Measurements from ENCODE around the gene ITGB1BP1. TPM values are rescaled to one million over a fixed set of nuclear protein-coding genes. Genes with fewer than 3 reads are reported as not detected.

The ITGB1BP1 gene
- polyA plus RNA-seq, 1 donor: 49.6 TPM

DNA sequence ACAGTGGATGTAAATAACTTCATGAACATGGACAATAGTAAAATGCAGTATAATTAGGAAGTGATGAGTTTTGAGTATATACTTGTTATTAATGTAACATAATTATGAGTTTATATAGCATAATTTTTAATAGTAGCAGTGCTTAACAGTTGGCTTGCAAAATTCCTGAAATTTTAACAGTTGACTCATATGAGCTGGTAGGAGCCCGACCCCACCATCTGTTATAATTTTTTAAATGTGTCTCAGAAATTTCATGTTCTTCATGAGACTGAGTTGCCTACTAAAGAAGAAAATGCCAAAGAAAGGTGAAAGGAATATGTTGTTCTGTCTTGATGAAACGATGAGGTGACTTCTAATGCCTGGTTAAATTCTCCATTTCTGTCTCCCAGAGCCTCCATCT lies 62.6 kb downstream of the ITGB1BP1 start:
- H3K4me1 ChIP-seq (ENCODE audit: control insufficient read depth, insufficient read depth, low read length): peaks cover 2% of the 10 kb centered on the region
- WGBS (ENCODE audit: insufficient coverage, low lambda C conversion rate): no CpG with 5 or more reads among the region's 2 CpGs
- peaks cover 32% of the 10 kb centered on the region for H3K36me3 ChIP-seq (ENCODE audit: control insufficient read depth, insufficient read depth, low read length)
- DNase-seq: no peak
- H3K4me3 ChIP-seq (ENCODE audit: low read length): no peak overlapping the region
- no peaks in the 10 kb centered on the region for H3K9me3 ChIP-seq (ENCODE audit: control insufficient read depth, low read depth, low read length)
- H3K27me3 ChIP-seq (ENCODE audit: control insufficient read depth, insufficient read depth, low read length): no peaks in the 10 kb centered on the region
- H3K27ac ChIP-seq (ENCODE audit: low read length): no peak overlapping the region

DNA sequence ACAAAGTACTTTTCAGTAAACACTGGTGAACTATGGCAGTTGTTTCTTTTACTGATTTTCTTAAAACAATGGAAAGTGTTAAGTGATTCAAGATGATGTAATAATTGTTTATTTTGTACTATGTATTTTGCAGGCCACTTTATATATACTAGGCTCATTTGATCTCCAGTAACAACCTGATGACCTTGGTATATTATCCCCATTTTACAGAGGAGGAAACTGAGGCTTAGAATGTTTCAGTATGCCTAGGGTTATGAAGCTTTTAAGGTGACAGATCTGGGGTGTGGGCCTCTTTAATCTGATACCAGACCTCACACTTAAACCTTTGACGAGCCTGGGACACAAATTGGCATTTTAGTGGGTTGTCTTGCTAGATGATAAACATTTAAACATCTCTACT lies 63.2 kb downstream of the ITGB1BP1 start:
- Histone ChIP-seq H3K9me3 (ENCODE audit: control insufficient read depth, low read depth, low read length) (no peaks in the 10 kb centered on the region), H3K27ac (ENCODE audit: low read length) (no peak overlapping the region), H3K4me3 (ENCODE audit: low read length) (no peak overlapping the region), H3K4me1 (ENCODE audit: control insufficient read depth, insufficient read depth, low read length) (peaks cover 2% of the 10 kb centered on the region), H3K36me3 (ENCODE audit: control insufficient read depth, insufficient read depth, low read length) (peaks cover 30% of the 10 kb centered on the region), H3K27me3 (ENCODE audit: control insufficient read depth, insufficient read depth, low read length) (no peaks in the 10 kb centered on the region)
- no CpG with 5 or more reads among the region's 1 CpG for WGBS (ENCODE audit: insufficient coverage, low lambda C conversion rate)
- no peak for DNase-seq

GRCh38 chr2:9359463-9359862 lies 63.9 kb downstream of the ITGB1BP1 start:
- Histone ChIP-seq H3K27me3 (ENCODE audit: control insufficient read depth, insufficient read depth, low read length) (no peaks in the 10 kb centered on the region), H3K36me3 (ENCODE audit: control insufficient read depth, insufficient read depth, low read length) (peaks cover 30% of the 10 kb centered on the region)
- WGBS (ENCODE audit: insufficient coverage, low lambda C conversion rate): 100% methylated on average over 1 of the region's 4 CpGs

DNA sequence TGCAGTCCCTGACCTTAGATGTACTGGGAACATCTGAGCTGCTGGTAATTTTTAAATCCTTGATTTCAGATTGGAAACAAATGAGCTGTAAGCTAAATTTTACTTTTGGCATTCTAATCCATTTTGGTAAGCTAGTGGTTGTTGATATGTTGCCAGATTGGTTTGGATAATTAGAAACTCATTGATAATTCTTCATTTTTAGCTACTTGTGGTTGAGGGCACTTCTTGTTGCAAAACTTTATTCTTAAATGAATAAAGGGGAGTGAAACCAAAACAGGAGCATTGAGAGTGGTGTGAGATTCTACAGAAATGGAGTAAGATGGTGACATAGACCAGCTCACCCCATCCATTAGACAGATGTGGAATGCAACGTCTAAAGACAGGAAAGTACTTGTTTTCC lies 64.5 kb downstream of the ITGB1BP1 start:
- WGBS (ENCODE audit: insufficient coverage, low lambda C conversion rate): no CpG with 5 or more reads among the region's 1 CpG

More at GRCh38 chr2:9359463-9359862, 63.9 kb downstream of the ITGB1BP1 start:
- Histone ChIP-seq H3K4me3 (ENCODE audit: low read length) (no peak overlapping the region), H3K27ac (ENCODE audit: low read length) (no peak overlapping the region), H3K9me3 (ENCODE audit: control insufficient read depth, low read depth, low read length) (no peaks in the 10 kb centered on the region), H3K4me1 (ENCODE audit: control insufficient read depth, insufficient read depth, low read length) (peaks cover 2% of the 10 kb centered on the region)
- DNase-seq: no peak

GRCh38 chr2:9356261-9356660 lies 67.1 kb downstream of the ITGB1BP1 start:
- Histone ChIP-seq H3K4me3 (ENCODE audit: low read length) (no peak overlapping the region), H3K27ac (ENCODE audit: low read length) (no peak overlapping the region), H3K4me1 (ENCODE audit: control insufficient read depth, insufficient read depth, low read length) (no peaks in the 10 kb centered on the region), H3K27me3 (ENCODE audit: control insufficient read depth, insufficient read depth, low read length) (no peaks in the 10 kb centered on the region), H3K9me3 (ENCODE audit: control insufficient read depth, low read depth, low read length) (no peaks in the 10 kb centered on the region), H3K36me3 (ENCODE audit: control insufficient read depth, insufficient read depth, low read length) (peaks cover 45% of the 10 kb centered on the region)
- no peak for DNase-seq
- WGBS (ENCODE audit: insufficient coverage, low lambda C conversion rate): 80% methylated on average over 2 of the region's 11 CpGs

More for the DNA sequence above, 64.5 kb downstream of the ITGB1BP1 start:
- no peaks in the 10 kb centered on the region for H3K9me3 ChIP-seq (ENCODE audit: control insufficient read depth, low read depth, low read length)
- no peak overlapping the region for H3K4me3 ChIP-seq (ENCODE audit: low read length)
- peaks cover 2% of the 10 kb centered on the region for H3K4me1 ChIP-seq (ENCODE audit: control insufficient read depth, insufficient read depth, low read length)
- no peak overlapping the region for H3K27ac ChIP-seq (ENCODE audit: low read length)
- DNase-seq: no peak
- H3K27me3 ChIP-seq (ENCODE audit: control insufficient read depth, insufficient read depth, low read length): no peaks in the 10 kb centered on the region
- H3K36me3 ChIP-seq (ENCODE audit: control insufficient read depth, insufficient read depth, low read length): peaks cover 30% of the 10 kb centered on the region

DNA sequence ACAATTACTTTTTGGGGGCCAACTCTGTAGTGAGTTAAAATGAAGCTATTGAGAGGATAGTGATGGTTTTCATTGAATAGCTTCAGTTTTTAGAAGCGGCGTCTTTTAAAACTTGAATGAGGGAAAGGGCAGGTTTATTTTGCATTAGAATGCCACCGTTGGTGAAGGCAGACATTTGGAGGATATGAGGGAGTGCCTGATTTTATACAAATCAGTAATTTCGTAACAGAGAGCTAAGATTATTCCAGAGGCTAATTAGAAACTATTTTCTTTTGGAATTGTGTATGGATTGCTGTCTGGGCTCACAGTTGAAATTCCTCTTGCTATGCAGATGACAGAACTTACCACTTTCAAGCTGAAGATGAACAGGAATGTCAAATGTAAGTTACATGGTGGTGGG lies 67.6 kb downstream of the ITGB1BP1 start:
- Histone ChIP-seq H3K27me3 (ENCODE audit: control insufficient read depth, insufficient read depth, low read length) (no peaks in the 10 kb centered on the region), H3K27ac (ENCODE audit: low read length) (no peak overlapping the region), H3K4me3 (ENCODE audit: low read length) (no peak overlapping the region), H3K4me1 (ENCODE audit: control insufficient read depth, insufficient read depth, low read length) (no peaks in the 10 kb centered on the region), H3K36me3 (ENCODE audit: control insufficient read depth, insufficient read depth, low read length) (peaks cover 50% of the 10 kb centered on the region), H3K9me3 (ENCODE audit: control insufficient read depth, low read depth, low read length) (no peaks in the 10 kb centered on the region)
- DNase-seq: no peak
- WGBS (ENCODE audit: insufficient coverage, low lambda C conversion rate): no CpG with 5 or more reads among the region's 4 CpGs

DNA sequence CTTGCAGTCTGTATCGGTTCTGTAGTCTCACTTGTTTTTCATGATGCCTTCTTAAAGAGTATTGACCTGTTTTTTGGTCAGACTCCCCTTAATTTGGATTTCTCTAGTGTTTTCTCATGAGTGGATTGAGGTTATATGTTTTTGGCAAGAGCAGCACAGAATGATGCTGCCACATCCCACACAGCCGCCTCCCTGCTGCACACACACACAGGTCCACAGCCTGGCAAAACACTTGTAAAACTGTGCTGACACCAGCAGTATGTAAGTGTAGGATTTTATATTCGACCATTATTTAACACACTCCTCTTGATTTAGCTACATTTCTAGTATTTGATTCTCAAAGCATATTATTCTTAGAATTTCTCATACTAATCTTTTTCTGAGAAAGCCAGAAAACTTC lies 68.1 kb downstream of the ITGB1BP1 start:
- Histone ChIP-seq H3K27me3 (ENCODE audit: control insufficient read depth, insufficient read depth, low read length) (no peaks in the 10 kb centered on the region), H3K4me1 (ENCODE audit: control insufficient read depth, insufficient read depth, low read length) (no peaks in the 10 kb centered on the region), H3K9me3 (ENCODE audit: control insufficient read depth, low read depth, low read length) (no peaks in the 10 kb centered on the region), H3K4me3 (ENCODE audit: low read length) (no peak overlapping the region), H3K36me3 (ENCODE audit: control insufficient read depth, insufficient read depth, low read length) (peaks cover 55% of the 10 kb centered on the region), H3K27ac (ENCODE audit: low read length) (no peak overlapping the region)
- WGBS (ENCODE audit: insufficient coverage, low lambda C conversion rate): 92% methylated on average over 2 of the region's 3 CpGs
- no peak for DNase-seq

DNA sequence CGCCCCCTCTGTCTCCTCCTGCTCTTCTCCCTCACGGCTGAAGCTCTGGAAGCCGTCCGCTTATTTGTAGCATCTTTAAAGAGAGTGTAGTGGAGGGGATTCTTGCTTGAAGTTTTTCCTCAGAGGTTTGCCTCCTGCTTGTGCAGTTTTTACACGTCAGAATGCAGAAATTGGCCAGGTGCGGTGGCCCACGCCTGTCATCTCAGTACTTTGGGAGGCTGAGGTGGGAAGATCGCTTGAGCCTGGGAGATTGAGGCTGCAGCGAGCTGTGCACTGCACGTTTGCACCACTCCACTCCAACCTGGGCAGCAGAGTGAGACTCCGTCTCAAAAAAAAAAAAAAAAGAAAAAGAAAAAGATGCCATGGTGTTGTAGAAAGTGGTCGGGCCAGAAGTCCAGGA lies 69.0 kb downstream of the ITGB1BP1 start:
- DNase-seq: no peak
- no CpG with 5 or more reads among the region's 12 CpGs for WGBS (ENCODE audit: insufficient coverage, low lambda C conversion rate)
- H3K9me3 ChIP-seq (ENCODE audit: control insufficient read depth, low read depth, low read length): no peaks in the 10 kb centered on the region
- no peak overlapping the region for H3K4me3 ChIP-seq (ENCODE audit: low read length)
- no peak overlapping the region for H3K27ac ChIP-seq (ENCODE audit: low read length)
- no peaks in the 10 kb centered on the region for H3K4me1 ChIP-seq (ENCODE audit: control insufficient read depth, insufficient read depth, low read length)
- peaks cover 50% of the 10 kb centered on the region for H3K36me3 ChIP-seq (ENCODE audit: control insufficient read depth, insufficient read depth, low read length)
- H3K27me3 ChIP-seq (ENCODE audit: control insufficient read depth, insufficient read depth, low read length): no peaks in the 10 kb centered on the region

Other genes starting within 250 kb of the ITGB1BP1 start
- gene ASAP2, start 216.7 kb downstream of the ITGB1BP1 start, polyA plus RNA-seq: 20.0 TPM
- gene CPSF3, start 126 bp upstream of the ITGB1BP1 start, polyA plus RNA-seq: 32.2 TPM
- gene IAH1, start 51.0 kb upstream of the ITGB1BP1 start, polyA plus RNA-seq: 43.4 TPM
- gene ADAM17, start 132.3 kb upstream of the ITGB1BP1 start, polyA plus RNA-seq: 21.1 TPM
- 234 TPM for gene YWHAQ, start 207.5 kb upstream of the ITGB1BP1 start, polyA plus RNA-seq